Measurements from ENCODE around the gene SFRP5.
A peak's percentile ranks its signal among the peaks of the same experiment; 100 is the strongest.

The SFRP5 gene

DNA sequence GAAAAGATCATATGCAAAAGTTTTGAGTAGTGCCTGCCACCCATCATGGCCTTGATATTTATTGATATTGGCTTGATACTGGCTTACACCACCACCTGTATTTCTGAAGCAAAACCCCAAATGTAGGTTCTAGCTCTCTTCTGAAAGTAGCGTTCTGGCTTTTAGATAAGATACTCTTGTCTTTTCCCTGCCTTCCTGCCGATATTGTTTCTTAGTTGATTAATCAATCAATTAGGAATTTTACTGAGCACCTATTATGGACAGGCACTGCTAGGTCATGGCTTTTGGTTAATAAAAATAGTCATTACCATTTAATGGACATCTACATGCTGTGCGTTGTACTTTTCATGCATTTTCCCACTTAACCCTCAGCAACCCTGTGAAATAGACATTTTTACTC lies 7.9 kb downstream of the SFRP5 start:
- no peak for DNase-seq

DNA sequence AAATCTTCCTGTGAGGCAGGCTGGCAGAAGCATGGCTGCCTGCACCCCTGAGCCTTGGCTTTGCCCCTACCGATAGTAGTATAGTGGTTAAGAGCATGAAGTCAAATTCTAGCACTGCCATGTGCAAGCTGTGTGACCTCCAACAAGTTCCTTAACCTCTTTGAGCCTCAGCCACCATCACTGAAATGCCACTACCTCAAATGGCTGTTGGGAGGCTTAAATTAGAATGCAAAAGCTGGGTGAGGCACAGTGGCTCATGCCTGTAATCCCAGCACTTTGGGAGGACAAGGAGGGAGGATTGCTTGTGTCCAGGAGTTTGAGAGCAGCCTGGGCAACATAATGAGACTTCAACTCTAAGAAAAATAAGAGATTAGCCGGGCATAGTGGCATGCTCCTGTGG lies 8.4 kb downstream of the SFRP5 start:
- no peak for DNase-seq

DNA sequence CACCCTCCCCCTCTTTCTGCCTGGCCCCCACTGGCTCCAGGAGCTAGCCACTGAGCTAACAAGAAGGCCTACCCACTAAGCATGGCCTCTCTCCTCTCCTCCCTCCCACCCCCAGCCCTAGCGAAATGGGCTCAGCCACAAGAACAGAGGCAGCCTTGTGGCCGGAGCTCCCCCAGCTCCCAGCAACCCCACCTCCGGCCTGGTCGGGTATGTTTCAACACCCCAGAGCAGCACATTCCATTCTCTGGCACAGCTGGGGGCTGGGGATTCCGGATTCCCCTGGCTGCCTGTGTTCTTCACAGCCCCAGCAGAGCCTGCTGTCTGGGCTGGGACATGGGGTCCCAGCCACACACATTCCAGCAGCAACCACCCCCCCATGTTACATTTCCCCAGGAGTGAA lies 9.0 kb downstream of the SFRP5 start:
- no peak for DNase-seq

DNA sequence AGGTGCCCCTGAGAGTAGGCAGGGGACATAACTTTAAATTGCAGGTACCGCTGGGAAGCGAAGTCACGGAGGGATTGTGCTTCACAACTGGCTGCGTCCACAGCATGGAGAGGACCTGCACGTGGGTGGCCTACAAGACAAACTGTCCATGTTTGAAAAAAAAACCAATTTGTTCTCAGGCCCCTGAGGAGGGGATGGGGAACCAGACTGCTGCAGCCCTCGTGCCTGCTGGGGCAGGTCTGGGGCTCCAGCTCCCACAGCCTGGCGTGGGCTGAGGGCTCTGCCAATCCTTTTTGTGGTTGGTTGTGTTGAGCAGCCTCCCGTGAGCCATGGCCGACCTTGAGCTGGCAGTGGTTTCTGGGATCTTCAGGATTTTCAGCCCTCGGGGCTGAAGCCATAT lies 9.7 kb downstream of the SFRP5 start:
- DNase-seq, result no peak

DNA sequence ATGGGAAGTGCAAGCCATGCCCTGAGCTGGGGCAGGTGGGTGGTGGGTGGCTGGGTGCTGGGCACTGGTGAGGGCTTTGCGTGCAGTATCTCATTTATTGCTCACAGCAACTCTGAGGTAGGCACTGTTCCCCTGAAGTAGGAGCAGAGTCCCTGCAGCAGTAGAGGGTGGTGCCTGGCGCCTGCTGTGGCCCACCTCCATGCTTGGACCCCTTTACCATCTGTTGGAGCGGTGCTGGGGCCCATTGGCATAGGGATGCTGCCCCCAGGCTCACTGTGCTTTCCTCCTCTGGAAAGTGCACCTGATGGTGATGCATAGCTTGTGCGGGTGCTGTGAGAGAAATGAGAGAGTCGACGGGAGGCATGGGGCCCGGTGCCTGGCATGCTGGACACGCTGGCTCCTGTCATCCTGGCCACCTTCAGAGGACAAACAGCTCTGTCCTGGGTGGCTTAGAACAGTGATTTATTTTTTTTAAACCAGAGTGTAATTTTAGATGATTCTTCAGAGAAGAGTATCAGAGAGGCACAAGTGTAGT lies 10.4 kb downstream of the SFRP5 start:
- DNase-seq, result no peak

DNA sequence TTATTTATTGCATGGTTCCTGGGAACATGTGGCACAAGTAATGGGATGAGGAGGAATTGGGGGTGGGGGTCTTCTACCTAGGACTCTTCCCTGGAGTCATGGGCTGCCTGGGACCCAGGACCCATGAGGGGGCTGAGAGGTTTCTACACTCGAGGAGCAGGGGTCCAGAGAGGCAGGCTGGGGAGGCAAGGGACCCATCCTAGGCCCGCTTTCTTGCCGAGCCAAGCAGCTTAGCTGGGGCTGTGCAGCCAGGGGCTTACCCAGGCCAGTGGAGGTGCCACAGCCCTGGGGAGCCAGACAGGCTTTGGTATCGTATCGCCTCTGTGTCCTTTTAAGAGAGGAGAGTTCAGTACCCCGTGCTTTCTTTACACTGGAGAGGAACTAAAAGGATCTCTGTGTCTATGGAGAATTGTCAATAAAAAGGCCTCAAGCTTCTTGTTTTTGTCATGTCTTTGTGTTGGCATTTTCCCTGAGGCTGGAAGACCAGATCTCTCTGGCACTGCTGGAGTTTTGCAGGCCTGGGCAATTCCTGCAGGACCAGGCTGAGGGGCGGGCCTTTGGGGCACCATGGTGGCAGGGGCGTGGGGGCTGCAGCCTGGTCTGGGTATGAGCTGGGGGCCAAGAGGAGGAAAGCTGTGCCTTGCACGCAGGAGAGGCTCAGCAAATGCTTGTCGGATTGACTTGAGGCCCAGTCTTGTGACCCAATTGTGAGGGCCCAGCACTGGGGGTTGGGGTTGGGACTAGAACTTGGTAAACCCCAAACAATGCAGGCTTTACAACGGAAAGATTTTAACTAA lies 11.1 kb downstream of the SFRP5 start:
- no peak for DNase-seq

DNA sequence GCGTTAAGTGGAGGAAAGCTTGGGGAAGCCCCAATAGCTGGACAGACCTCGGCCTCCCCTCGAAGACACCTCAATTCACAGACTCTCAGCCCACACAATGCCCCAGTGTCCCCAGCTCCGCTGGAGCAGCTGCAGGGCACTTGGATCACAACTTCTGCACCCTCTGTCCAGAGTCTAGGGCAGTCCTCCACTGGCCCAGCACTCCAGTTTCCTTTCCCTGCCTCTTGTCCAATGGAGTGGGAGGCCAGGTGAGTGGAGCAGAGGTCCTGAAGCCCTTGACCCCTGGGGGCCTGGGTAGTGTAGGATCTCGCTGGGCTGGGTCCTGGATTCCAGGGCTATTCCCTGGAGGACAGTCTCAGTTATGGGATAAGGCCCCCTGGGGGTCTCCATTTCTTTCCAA lies 11.9 kb downstream of the SFRP5 start:
- no peak for DNase-seq

DNA sequence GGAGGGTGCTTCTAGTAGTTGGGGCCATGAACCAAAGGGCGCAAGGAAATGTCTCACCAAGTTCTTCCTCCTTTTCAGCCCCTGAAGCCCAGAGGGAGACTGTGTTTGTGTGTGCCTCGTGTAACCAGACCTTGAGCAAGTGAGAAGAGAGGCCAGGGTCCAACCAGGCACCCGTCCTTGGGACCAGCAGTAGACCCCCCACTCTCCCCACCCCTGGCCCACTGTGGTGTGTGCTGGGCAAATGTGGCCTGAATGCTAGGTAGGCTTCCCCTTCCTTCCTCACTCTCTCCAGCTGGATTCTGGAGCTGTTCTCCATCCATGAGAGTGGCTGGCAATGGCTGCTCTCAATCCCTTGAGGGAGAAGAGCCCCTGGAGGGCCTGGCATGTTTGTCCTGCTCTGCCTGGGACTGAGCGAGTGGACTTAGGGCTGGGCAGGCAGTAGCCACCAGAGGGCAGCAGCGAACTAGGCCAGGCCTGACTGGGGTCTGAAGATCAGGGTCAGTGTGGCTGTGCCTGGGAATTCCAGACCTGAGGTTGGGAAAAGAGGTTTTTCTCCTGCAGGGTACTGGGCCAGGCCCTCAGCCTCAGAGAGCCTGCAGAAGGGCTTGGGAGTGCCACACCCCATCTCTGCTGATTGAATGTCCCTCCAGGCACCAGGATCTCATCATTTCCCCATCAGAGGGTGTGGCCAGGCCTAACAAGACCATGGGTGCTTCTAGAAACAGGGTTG lies 12.5 kb downstream of the SFRP5 start:
- peak; percentile 54 for DNase-seq

DNA sequence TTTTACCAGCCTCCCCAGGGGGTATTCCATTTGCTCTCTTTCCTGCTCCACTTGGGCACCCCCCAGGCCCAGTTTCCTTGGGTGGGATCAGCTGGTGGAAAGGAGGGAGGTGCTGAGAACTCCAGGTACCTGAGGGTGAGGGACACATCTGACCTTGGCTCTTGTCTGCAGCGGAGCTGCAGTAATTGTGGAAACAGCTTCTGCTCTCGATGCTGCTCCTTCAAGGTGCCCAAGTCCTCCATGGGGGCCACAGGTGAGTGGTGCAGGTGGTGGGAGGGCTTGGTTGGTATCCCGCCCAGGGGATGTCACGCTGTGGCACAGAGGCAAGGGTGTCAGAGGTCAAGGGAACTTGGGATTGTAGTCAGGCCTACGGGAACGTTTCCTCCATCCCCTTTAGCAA lies 14.3 kb downstream of the SFRP5 start:
- DNase-seq, result no peak

DNA sequence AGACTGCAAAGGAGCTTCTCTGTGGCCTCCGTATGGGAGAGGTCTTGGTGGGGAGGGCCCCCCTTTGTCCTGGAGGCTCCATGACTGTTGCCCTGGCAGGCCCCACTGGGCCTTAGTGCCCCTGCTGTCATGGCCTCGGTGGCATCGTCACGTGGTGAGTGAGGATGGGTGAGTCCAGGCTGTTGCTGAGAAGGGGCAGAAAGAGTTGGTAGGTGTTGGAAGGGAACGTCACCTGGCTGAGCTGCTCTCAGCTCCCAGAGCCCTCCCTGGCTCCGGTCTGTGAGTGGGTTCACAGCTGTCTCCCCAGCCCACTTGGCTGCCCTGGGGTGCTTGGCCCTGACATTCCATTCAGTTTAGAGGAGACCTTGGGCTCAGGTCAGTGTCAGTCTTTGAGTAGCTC lies 16.1 kb downstream of the SFRP5 start:
- DNase-seq, result no peak

DNA sequence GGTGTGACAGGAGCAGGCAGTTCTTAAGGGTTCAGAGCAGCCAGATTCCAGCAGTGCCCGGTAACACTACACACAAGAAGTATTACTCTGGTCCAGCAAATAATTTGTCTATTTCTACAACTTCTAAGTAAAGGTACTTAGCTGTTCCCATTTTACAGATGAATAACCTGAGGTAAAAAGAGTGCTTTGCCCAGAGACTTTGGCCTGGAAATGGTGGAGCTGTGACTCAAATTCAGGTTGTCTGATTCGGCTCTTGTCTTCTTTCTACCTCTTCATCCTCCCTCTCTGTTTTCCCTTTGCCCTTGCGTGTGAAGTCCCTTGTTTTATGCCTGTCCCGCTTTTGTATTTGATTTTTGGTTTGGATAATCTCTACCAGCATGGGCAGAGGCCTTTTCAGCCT lies 17.1 kb downstream of the SFRP5 start:
- DNase-seq, result no peak

DNA sequence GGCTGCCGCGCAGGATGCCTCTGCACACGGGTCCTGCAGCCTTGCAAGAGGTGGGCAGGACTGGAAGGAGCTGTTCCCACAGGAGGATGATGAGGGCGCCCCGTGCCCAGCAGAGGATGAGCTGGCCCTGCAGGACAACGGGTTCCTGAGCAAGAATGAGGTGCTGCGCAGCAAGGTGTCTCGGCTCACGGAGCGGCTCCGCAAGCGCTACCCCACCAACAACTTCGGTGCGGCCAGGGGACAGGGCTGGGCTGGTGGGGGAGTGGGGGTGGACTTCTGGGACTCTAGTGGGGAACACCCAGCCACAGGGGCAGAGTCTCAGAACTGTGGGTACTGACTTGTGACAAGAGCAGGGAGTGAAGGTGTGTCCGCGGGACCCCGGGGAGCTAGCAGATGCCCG lies 18.8 kb downstream of the SFRP5 start:
- DNase-seq, result no peak

DNA sequence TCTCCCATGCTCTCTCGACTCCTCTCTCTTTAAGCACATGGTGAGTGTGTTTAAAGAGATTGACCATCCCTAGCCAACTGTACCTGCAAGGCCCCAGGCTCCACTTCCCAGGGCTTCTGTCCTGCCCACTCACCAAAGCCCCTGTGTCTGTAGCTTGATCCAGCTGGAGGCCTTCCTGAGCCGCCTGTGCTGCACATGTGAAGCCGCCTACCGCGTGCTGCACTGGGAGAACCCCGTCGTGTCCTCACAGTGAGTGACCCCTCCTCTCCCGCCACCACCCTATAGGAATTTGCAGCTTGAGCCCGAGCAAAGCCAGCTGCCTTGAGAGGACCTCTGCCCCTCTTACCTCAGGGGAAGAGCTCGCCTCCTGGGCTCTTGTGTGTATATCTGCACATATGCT lies 23.7 kb downstream of the SFRP5 start:
- no peak for DNase-seq

DNA sequence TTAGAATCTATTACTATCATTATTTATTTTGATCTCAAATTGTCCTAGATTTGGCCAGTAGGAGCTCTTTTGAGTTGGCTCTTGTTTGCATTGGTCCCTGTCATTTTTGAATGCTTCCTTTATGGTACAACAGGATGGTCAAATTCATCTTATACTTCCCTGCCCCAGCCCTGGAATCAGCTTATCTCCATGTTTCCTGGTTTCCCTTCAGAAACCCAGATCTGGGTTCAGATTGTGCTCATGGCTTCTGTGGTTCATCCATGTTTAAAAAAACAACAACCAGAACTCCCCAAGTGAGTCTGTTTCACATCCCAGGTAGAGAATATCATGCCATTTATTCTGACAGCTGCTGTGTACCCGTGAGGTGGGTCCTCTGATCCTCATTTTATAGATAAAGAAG lies 24.2 kb downstream of the SFRP5 start:
- no peak for DNase-seq

DNA sequence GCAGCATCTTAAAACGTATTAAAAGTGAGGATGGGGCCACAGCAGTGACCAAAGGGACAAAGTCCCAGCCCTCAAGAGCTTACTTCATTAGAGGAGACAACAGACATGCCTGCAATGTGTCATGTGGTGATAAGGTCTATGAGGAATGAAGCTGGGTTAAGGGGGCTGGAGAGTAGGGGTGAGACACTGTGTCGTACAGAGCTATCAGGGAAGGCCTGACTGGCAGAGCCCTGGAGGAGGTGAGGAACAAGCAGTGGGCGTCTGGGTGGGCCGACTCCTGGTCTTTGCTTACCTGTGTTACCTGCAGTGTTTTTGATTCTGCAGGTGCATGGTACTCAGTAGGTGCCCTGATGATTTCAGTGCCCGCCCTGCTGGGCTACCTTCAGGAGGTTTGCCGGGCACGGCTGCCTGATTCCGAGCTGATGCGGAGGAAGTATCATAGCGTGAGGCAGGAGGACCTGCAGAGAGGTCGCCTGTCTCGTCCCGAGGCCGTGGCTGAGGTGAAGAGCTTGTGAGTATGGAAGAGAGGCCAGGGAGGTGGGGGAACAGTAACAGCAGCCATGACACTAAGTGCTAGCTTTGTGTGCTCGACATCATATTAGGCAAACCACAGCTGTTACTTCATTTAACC lies 27.3 kb downstream of the SFRP5 start:
- DNase-seq, result no peak

DNA sequence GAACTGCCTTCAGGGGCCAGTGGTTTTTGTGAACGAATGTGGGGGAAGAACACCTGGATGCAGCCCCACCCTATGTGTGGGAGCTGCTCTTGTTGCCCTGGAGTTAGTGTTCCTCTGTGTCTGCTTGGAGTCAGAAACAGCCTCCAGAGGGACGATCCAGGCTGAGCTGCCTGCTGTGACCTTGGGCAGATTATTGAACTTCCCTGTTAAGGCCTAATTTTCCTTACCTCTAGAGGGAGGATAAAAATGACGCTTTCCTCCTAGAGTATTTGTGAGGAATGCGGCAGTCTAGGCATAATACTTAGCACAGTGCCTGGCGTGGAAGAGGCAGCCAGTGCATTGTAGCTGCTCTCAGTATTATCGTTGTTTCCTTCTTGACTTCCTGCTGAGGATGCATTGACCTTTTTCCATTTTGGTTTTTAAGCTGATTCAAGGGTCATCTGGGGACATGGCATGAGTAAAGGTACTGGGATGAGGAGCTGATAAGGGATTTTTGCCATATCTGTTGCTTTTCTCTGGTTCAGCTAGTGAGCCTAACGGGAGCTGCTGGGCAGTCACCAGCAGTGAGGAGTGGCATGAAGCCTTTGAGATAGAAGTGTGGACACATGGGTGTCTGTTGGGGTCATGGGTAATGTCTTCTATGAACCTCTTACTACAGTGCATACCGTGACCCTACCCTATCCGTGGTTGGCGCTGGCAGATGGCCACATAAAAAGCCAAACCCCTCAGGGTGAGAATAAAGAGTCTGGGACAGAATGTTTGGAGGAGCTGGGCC lies 28.4 kb downstream of the SFRP5 start:
- DNase-seq, result no peak

DNA sequence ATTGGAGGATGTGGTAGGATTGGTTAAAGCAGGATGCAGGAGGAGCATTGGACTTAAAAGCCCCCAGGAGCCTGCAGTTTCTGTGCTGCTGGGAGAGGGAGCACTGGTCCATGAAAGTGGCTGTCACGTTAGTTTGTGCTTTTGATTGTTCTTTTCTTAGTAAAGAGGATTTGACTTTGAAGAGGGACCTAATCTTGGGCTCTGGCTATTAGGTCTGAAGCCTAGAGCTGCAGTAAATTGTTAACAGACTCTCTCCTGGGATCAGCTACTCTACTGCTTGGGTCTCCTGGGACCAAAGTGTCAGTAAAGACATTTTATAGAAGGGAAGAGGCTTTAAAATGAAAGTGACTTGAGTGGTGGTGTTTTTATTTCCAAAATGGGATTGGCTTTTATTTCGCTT lies 31.2 kb downstream of the SFRP5 start:
- no peak for DNase-seq

DNA sequence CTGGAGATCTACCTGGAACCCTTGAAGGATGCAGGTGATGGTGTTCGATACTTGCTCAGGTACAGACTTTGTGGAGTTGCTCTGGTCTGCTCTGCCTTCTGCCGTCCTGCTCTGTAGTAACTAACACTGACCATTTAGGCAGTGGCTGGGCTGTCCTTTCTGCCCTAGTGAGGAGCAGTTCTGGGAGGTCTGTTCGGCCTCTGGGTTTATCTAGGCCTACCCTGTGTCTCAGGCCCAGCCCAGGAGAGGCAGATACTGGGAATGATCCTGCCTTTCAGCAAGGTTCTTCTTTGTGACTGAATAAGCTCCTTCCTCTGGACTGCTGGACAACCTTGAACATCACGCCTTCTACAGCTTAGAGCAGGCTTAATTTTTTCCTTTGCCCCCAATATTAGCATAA lies 33.2 kb downstream of the SFRP5 start:
- DNase-seq, result no peak

DNA sequence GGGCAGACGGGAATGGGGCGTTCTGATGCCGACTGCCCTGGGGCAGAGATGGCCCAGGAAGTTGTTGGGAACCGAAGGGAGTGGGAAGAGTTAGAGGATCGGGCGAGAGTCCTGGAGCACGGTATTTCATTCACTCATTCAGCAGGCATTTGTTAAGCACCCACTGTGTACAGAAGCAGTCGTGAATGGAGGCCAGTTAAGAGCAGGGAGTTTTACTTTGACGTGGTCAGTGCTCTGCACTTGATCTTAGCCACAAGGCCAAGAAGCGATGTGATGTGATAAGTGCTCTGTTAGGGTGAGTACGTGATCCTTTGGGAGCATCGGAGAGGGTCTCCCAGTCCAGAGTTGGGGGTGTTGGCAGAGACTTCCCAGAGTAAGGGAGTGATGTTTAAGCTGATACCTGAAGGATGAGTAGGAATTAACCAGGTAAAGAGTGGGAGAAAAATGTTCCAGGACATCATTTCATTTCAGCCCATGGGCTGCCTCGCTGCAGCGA lies 34.0 kb downstream of the SFRP5 start:
- no peak for DNase-seq

DNA sequence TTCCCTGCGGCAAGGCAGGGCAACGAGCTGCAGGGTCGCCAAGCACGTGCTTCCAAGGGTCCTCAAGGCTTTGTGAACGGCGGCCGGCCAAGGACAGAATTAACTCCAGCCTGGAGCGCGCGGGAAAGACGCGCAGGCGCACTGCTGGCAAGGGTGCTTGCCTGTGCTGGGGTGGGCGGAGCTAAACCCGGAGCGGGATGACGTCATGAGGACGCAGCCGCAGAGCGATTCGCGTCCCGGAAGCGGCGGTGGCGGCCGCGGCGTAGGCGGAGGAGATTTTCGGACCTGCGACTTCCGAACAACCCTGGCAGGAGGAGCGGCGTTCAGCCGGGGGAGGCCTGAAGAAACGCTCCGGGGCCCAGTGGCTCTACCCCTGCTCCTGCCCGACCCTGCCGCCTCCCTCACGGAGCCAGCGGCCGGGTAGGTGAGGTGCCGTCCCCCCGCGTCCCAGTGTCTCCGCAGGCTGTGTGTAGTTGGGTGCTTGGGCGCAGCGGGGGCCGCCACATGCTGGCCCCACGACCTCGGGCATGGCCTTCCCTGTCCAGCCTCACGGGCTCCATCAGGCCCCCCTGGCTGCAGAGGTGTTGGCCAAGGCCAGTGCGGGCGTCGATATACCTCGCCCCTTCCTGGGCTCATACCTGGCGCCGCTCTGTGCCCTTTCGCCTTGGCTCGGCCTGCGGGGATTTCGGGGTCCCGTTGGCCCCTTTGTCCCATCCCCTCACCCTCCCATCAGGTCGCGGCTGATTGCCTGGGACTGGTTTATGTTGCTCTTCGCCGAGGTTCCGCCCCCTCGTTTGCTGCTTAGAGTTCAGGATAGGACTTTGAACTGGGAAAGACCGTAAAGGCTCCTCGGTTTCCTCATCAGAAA lies 34.7 kb downstream of the SFRP5 start, which contains the start of gene ZFYVE27:
Gene ZFYVE27, plus strand, starts transcription at position 227 of the 868 bp plus-strand sequence. CDS start 1,350 bp downstream, outside the sequence.
- DNase-seq, result peak; percentile 95

DNA sequence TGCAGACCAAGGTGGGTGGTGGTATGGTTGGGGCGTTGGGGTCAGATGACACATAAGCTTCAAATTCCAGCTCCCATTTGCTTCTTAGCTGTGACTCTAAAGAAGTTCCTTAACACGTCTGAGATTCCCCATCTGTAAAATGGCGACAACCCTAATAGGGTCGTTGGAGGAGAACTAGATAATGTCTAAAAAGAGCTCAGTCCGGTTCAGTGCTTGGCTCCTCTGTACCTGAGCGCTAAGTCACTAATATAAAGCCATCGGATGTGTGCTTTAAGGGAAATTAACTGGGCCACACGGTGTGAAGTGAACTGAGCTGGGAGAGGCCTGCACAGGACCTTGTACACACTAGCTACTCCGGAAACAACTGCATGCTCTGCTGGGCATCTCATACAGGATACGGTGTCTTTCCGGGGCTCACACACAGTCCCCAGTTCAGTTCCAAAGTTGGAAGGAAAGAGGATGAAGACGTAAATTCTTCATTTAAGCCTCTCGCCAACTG lies 35.3 kb downstream of the SFRP5 start:
- DNase-seq, result no peak

DNA sequence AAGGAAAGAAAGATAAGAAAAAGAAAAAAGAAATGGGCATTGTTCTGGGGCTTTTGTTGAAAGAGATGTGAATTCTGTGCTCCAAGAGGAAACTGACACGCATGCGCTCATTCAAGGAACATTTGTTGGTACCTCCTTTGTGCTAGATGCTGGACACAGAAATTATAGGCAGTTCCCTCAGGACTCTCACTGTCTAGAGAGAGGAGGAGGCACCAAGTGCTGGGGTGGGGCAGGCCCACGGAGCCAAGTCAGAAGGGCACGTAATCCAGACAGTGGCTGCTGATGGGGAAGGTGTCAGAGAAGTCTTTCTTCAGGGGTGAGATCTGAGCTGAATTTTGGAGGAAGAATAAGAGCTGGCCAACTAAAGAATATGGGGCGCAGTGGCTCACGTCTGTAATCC lies 37.8 kb downstream of the SFRP5 start:
- DNase-seq, result no peak
